Astrocyte (in vitro differentiated cells and primary cell): Measurements from ENCODE around the gene TMEM108. TPM values are rescaled to one million over a fixed set of nuclear protein-coding genes. Genes with fewer than 3 reads are reported as not detected.

Source experiments
- DNase-seq: peaks from one replicate; pipeline ENCODE4 v3.0.0-alpha.2; 2010; ENCODE audit warnings: low read depth
- FAIRE-seq: peaks from 2 replicates; lab custom pipeline; 2011; peaks lifted over from hg19 to GRCh38; lab: Jason Lieb, UNC
- H2AFZ ChIP-seq: 2 replicates; pipeline ENCODE4 v1.6.0; 2012; ENCODE audit warnings: low read depth, low read length, inconsistent platforms
- H3K27ac ChIP-seq: 2 replicates; pipeline ENCODE4 v1.5.1; 2011; ENCODE audit warnings: low read depth, low read length, inconsistent platforms
- H3K27me3 ChIP-seq: 2 replicates; pipeline ENCODE4 v1.6.0; 2011; ENCODE audit warnings: low read length, inconsistent platforms; ENCODE audit not compliant: insufficient read depth
- H3K36me3 ChIP-seq: 2 replicates; pipeline ENCODE4 v1.5.1; 2011; ENCODE audit warnings: low read length, inconsistent platforms; ENCODE audit not compliant: insufficient read depth
- H3K4me1 ChIP-seq: 2 replicates; pipeline ENCODE4 v1.5.1; 2011; ENCODE audit warnings: low read length, inconsistent platforms; ENCODE audit not compliant: insufficient read depth
- H3K4me2 ChIP-seq: 2 replicates; pipeline ENCODE4 v1.6.0; 2012; ENCODE audit warnings: low read length, inconsistent platforms
- H3K4me3 ChIP-seq: 2 replicates; pipeline ENCODE4 v1.5.1; 2011; ENCODE audit warnings: low read depth, mild to moderate bottlenecking, low read length, inconsistent platforms; ENCODE audit not compliant: insufficient read depth
- H3K79me2 ChIP-seq: 2 replicates; pipeline ENCODE4 v1.6.0; 2012; ENCODE audit warnings: mild to moderate bottlenecking, low read length, inconsistent platforms; ENCODE audit not compliant: insufficient read depth
- H3K9ac ChIP-seq: 2 replicates; pipeline ENCODE4 v1.6.0; 2012; ENCODE audit warnings: mild to moderate bottlenecking, low read length, inconsistent platforms
- H3K9me3 ChIP-seq: 2 replicates; pipeline ENCODE4 v1.5.1; 2012; ENCODE audit warnings: low read depth, mild to moderate bottlenecking, low read length, inconsistent platforms; ENCODE audit not compliant: insufficient read depth
- H4K20me1 ChIP-seq: 2 replicates; pipeline ENCODE4 v1.6.0; 2012; ENCODE audit warnings: low read length, inconsistent platforms; ENCODE audit not compliant: insufficient read depth
- H3K27ac Mint-ChIP-seq: one replicate; pipeline ENCODE4 v1.8.0; 2021; ENCODE audit warnings: mild to moderate bottlenecking, mixed read lengths; ENCODE audit not compliant: unreplicated experiment
- H3K27me3 Mint-ChIP-seq: one replicate; pipeline ENCODE4 v1.8.0; 2021; ENCODE audit warnings: low read depth, mixed read lengths; ENCODE audit not compliant: unreplicated experiment
- H3K36me3 Mint-ChIP-seq: one replicate; pipeline ENCODE4 v1.8.0; 2021; ENCODE audit warnings: low read depth, mixed read lengths; ENCODE audit not compliant: unreplicated experiment
- H3K4me1 Mint-ChIP-seq: one replicate; pipeline ENCODE4 v1.8.0; 2021; ENCODE audit warnings: low read depth, mixed read lengths; ENCODE audit not compliant: unreplicated experiment
- H3K4me3 Mint-ChIP-seq: one replicate; pipeline ENCODE4 v1.8.0; 2021; ENCODE audit warnings: mild to moderate bottlenecking, moderate library complexity, mixed read lengths; ENCODE audit not compliant: unreplicated experiment
- H3K9me3 Mint-ChIP-seq: one replicate; pipeline ENCODE4 v1.8.0; 2021; ENCODE audit warnings: mild to moderate bottlenecking, mixed read lengths; ENCODE audit not compliant: unreplicated experiment
- EZH2 ChIP-seq: IDR thresholded peaks from 2 replicates; pipeline ENCODE4 v1.6.1; 2012; ENCODE audit warnings: mild to moderate bottlenecking, low read length, inconsistent platforms; ENCODE audit not compliant: insufficient read depth
- total RNA-seq: library from RNA; stranded (reverse); gene quantifications from 2 replicates; pipeline ENCODE4 v1.2.1, GENCODE V29; 2021
- TF ChIP-seq, protein P1 (sequence below): IDR thresholded peaks from 2 replicates; pipeline ENCODE4 v1.5.1; 2011; ENCODE audit warnings: low read depth, mild to moderate bottlenecking, inconsistent platforms, low read length, moderate library complexity; ENCODE audit not compliant: insufficient read depth

TMEM108 gene
- total RNA-seq, 1 donor from 2014 or later: 5.6 TPM

GRCh38 chr3:133096900-133097613 lies 58.9 kb downstream of the TMEM108 start:
- H2AFZ ChIP-seq: no peak overlapping the region
- H3K4me1 Mint-ChIP-seq: no peaks in the 10 kb centered on the region
- H3K4me3 ChIP-seq: no peak overlapping the region
- peaks cover 8% of the 10 kb centered on the region for H3K4me1 ChIP-seq
- H3K27me3 Mint-ChIP-seq: no peaks in the 10 kb centered on the region
- H3K27ac ChIP-seq: no peak overlapping the region
- H3K4me3 Mint-ChIP-seq: no peak overlapping the region
- no peaks in the 10 kb centered on the region for H3K9me3 ChIP-seq
- peak; percentile 86 for DNase-seq
- H3K9me3 Mint-ChIP-seq: peaks cover 5% of the 10 kb centered on the region
- H3K79me2 ChIP-seq: no peaks in the 10 kb centered on the region
- H3K27me3 ChIP-seq: no peaks in the 10 kb centered on the region
- no peaks in the 10 kb centered on the region for H3K36me3 ChIP-seq
- no peak overlapping the region for H3K27ac Mint-ChIP-seq
- no peak overlapping the region for H3K9ac ChIP-seq
- H3K4me2 ChIP-seq: no peak overlapping the region
- no peaks in the 10 kb centered on the region for H4K20me1 ChIP-seq
- H3K36me3 Mint-ChIP-seq: peaks cover 4% of the 10 kb centered on the region
- FAIRE-seq: no peak
- TF ChIP-seq, protein P1, sequence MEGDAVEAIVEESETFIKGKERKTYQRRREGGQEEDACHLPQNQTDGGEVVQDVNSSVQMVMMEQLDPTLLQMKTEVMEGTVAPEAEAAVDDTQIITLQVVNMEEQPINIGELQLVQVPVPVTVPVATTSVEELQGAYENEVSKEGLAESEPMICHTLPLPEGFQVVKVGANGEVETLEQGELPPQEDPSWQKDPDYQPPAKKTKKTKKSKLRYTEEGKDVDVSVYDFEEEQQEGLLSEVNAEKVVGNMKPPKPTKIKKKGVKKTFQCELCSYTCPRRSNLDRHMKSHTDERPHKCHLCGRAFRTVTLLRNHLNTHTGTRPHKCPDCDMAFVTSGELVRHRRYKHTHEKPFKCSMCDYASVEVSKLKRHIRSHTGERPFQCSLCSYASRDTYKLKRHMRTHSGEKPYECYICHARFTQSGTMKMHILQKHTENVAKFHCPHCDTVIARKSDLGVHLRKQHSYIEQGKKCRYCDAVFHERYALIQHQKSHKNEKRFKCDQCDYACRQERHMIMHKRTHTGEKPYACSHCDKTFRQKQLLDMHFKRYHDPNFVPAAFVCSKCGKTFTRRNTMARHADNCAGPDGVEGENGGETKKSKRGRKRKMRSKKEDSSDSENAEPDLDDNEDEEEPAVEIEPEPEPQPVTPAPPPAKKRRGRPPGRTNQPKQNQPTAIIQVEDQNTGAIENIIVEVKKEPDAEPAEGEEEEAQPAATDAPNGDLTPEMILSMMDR: no peak
- no peak for TF ChIP-seq EZH2

GRCh38 chr3:133103706-133104105 lies 65.5 kb downstream of the TMEM108 start:
- no peaks in the 10 kb centered on the region for H4K20me1 ChIP-seq
- H2AFZ ChIP-seq: no peak overlapping the region
- Mint-ChIP-seq H3K9me3 (peaks cover 3% of the 10 kb centered on the region), H3K4me1 (no peaks in the 10 kb centered on the region), H3K27me3 (no peaks in the 10 kb centered on the region), H3K4me3 (no peak overlapping the region), H3K36me3 (peaks cover 4% of the 10 kb centered on the region), H3K27ac (no peak overlapping the region)
- H3K9me3 ChIP-seq: no peaks in the 10 kb centered on the region
- no peak overlapping the region for H3K4me3 ChIP-seq
- no peak overlapping the region for H3K4me2 ChIP-seq
- peaks cover 8% of the 10 kb centered on the region for H3K4me1 ChIP-seq
- no peaks in the 10 kb centered on the region for H3K27me3 ChIP-seq
- no peaks in the 10 kb centered on the region for H3K36me3 ChIP-seq
- FAIRE-seq: no peak
- TF ChIP-seq, protein P1: no peak
- TF ChIP-seq EZH2: no peak
- H3K27ac ChIP-seq: no peak overlapping the region
- no peaks in the 10 kb centered on the region for H3K79me2 ChIP-seq
- no peak overlapping the region for H3K9ac ChIP-seq
- no peak for DNase-seq

DNA sequence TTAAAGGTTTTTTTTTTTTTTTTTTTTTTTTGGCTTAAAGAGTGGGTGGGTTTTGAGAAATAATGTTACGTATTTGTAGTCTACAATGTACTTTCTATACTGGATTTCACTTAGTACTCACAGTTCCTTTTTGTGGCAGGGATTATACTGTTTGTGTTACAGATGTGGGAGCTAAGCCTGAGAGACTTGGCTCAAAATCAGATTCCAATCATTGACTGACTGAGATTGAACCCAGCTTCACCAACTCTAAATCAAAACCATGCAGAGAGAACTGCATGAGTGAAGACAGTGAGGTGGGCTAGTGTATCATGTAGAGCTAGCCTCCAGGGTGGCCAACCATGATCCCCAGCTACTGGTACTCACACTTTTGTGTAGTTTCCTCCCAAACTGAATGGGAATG lies 68.0 kb downstream of the TMEM108 start:
- Histone ChIP-seq H3K4me2 (no peak overlapping the region), H3K9me3 (no peaks in the 10 kb centered on the region), H3K27ac (no peak overlapping the region), H3K27me3 (no peaks in the 10 kb centered on the region), H3K79me2 (no peaks in the 10 kb centered on the region), H4K20me1 (no peaks in the 10 kb centered on the region), H2AFZ (no peak overlapping the region), H3K4me1 (peaks cover 8% of the 10 kb centered on the region), H3K9ac (no peak overlapping the region), H3K36me3 (no peaks in the 10 kb centered on the region), H3K4me3 (no peak overlapping the region)
- Mint-ChIP-seq H3K27ac (no peak overlapping the region), H3K4me3 (no peak overlapping the region), H3K27me3 (no peaks in the 10 kb centered on the region), H3K4me1 (no peaks in the 10 kb centered on the region), H3K9me3 (peaks cover 3% of the 10 kb centered on the region), H3K36me3 (no peaks in the 10 kb centered on the region)
- DNase-seq (no peak), FAIRE-seq (no peak)
- no peak for TF ChIP-seq EZH2
- TF ChIP-seq, protein P1: no peak
